ENCODE results near the gene MTIF2. TPM values are rescaled to one million over a fixed set of nuclear protein-coding genes. Genes with fewer than 3 reads are reported as not detected.

The MTIF2 gene
- total and polyA plus RNA-seq, 9 of the 15 experiments (the other 6 are each of a cell fraction or from before 2014, with no cell fraction given): 58.7 to 143 (median 105) TPM

- TF ChIP-seq RBM22 (IDR thresholded peaks at IDR 0.05; ENCODE audit: low read depth, low read length, poor library complexity, severe bottlenecking) (peak; percentile 82), ZNF76 (CRISPR knock-in tag; IDR thresholded peaks at IDR 0.05; ENCODE audit: borderline replicate concordance) (peak; percentile 74; the same call in 1 of the 2 replicates), CBFA2T2 (conservative IDR thresholded peaks at IDR 0.05) (no peak), KLF13 (tag; IDR thresholded peaks at IDR 0.05; ENCODE audit: borderline replicate concordance, low read depth) (peak; percentile 33; the same call in 1 of the 2 replicates), ETS2 (tag; IDR thresholded peaks at IDR 0.05; ENCODE audit: borderline replicate concordance, poor library complexity, severe bottlenecking) (no peak), MCM3 (IDR thresholded peaks at IDR 0.05) (no peak), BHLHE40 (IDR thresholded peaks at IDR 0.05; ENCODE audit: low read length) (no peak; the same call in 1 of the 2 replicates), FOXA3 (CRISPR knock-in tag; conservative IDR thresholded peaks at IDR 0.05 in 1 of 2, IDR thresholded peaks at IDR 0.05 in 1 of 2) (0 out of 4 replicates have a peak, but pooled peaks of 1 of the 2 experiments have one; percentile 14), NR1H2 (CRISPR knock-in tag; IDR thresholded peaks at IDR 0.05) (no peak), ZNF318 (IDR thresholded peaks at IDR 0.05; ENCODE audit: borderline replicate concordance in 1 of 2, low read depth in 1 of 2) (no peak), ELF1 (tag; IDR thresholded peaks at IDR 0.05) (peak; percentile 77), RCOR1 (IDR thresholded peaks at IDR 0.05; ENCODE audit: borderline replicate concordance in 1 of 2, low read depth in 2 of 2, low read length in 2 of 2) (peak; percentile 39 to 43; a peak in 3 of 4 replicates), MLX (CRISPR knock-in tag; conservative IDR thresholded peaks at IDR 0.05) (no peak), ZNF347 (CRISPR knock-in tag; IDR thresholded peaks at IDR 0.05; ENCODE audit: low read depth) (no peak), ZNF740 (CRISPR knock-in tag; IDR thresholded peaks at IDR 0.05) (peak; percentile 75; the same call in 1 of the 2 replicates), ZNF740 (tag; IDR thresholded peaks at IDR 0.05) (no peak)
Measured at GRCh38 chr2:55282110-55282917, 13.3 kb upstream of the MTIF2 start (continued).
